Measurements from ENCODE around the gene PRSS36. TPM values are rescaled to one million over a fixed set of nuclear protein-coding genes. Genes with fewer than 3 reads are reported as not detected.
"Not testable (repeated sequence)": the region's sequence is repeated elsewhere in the genome, so short reads cannot be mapped to it uniquely, and the experiment has no call there.

PRSS36 gene
- total RNA-seq: 0.56 and 0.60 TPM in 2 replicates

GRCh38 chr16:31149894-31150890, at the start of gene PRSS36:
TSS of gene PRSS36 (minus strand) at chr16:31150066. CDS start at chr16:31150035, 31 bp downstream.
- Mint-ChIP-seq H3K4me1 (no peaks in the 10 kb centered on the region), H3K36me3 (ENCODE audit: low read depth) (no peaks in the 10 kb centered on the region), H3K4me3 (no peak within 1 kb of the TSS), H3K27ac (no peak within 1 kb of the TSS), H3K27me3 (peaks cover 12% of the 10 kb centered on the region), H3K9me3 (no peaks in the 10 kb centered on the region)
- no peak for ATAC-seq (ENCODE audit: low read depth)
- ChIA-PET CTCF (no interaction called here), POLR2A (interaction anchor here (0.6 to 0.9 kb wide), 2 partner anchors 17 to 33 kb away, joined by 3 read pairs; partner anchors contain the start of gene KAT8)
- intact Hi-C loops (cut with micrococcal nuclease): no loop called here
- no peak for DNase-seq
- TF ChIP-seq CTCF (IDR thresholded peaks at IDR 0.05): no peak

GRCh38 chr16:31199430-31200041, 49.7 kb upstream of the PRSS36 start:
- Mint-ChIP-seq H3K9me3 (no peaks in the 10 kb centered on the region), H3K27ac (peak overlapping the region; percentile 13), H3K27me3 (no peaks in the 10 kb centered on the region), H3K4me3 (peak overlapping the region; percentile 36), H3K4me1 (peaks cover 54% of the 10 kb centered on the region), H3K36me3 (ENCODE audit: low read depth) (peaks cover 53% of the 10 kb centered on the region)
- intact Hi-C loops (cut with micrococcal nuclease): loop anchor here (2.0 to 5.0 kb wide), 3 partner anchors 43 to 243 kb away; partner anchors contain the start of genes ITGAM and ZNF843
- DNase-seq (no peak), ATAC-seq (ENCODE audit: low read depth) (no peak)
- CTCF ChIA-PET: no interaction called here
- POLR2A ChIA-PET: interaction anchor here (1.1 to 7.0 kb wide), 3 partner anchors 21 to 259 kb away, joined by 4 to 146 read pairs (median 19); partner anchors contain the start of genes ARMC5 and FUS
- no peak for TF ChIP-seq CTCF (IDR thresholded peaks at IDR 0.05)

GRCh38 chr16:31198207-31198882, 48.5 kb upstream of the PRSS36 start:
- POLR2A ChIA-PET: interaction anchor here (0.6 to 7.0 kb wide), 6 partner anchors 13 to 441 kb away, joined by 3 to 146 read pairs (median 4); partner anchors contain the start of gene FUS
- no peak overlapping the region for H3K4me3 Mint-ChIP-seq

GRCh38 chr16:31196324-31197088, 46.6 kb upstream of the PRSS36 start:
- peaks cover 79% of the 10 kb centered on the region for H3K36me3 Mint-ChIP-seq (ENCODE audit: low read depth)
- CTCF ChIA-PET: no interaction called here
- peaks cover 47% of the 10 kb centered on the region for H3K4me1 Mint-ChIP-seq
- H3K9me3 Mint-ChIP-seq: no peaks in the 10 kb centered on the region
- intact Hi-C loops (cut with micrococcal nuclease): no loop called here
- DNase-seq (no peak), ATAC-seq (ENCODE audit: low read depth) (no peak)
- no peak for TF ChIP-seq CTCF (IDR thresholded peaks at IDR 0.05)
- POLR2A ChIA-PET: interaction anchor here (0.5 to 1.2 kb wide), 4 partner anchors 16 to 58 kb away, joined by 3 to 6 read pairs (median 4); partner anchors contain the start of gene FUS
- no peak overlapping the region for H3K27ac Mint-ChIP-seq
- no peaks in the 10 kb centered on the region for H3K27me3 Mint-ChIP-seq
- no peak overlapping the region for H3K4me3 Mint-ChIP-seq

More at GRCh38 chr16:31198207-31198882, 48.5 kb upstream of the PRSS36 start:
- H3K27ac Mint-ChIP-seq: peak overlapping the region; percentile 13
- no peaks in the 10 kb centered on the region for H3K27me3 Mint-ChIP-seq
- CTCF ChIA-PET: no interaction called here
- H3K4me1 Mint-ChIP-seq: peaks cover 47% of the 10 kb centered on the region
- intact Hi-C loops (cut with micrococcal nuclease): no loop called here
- ATAC-seq (ENCODE audit: low read depth) (no peak), DNase-seq (no peak)
- no peaks in the 10 kb centered on the region for H3K9me3 Mint-ChIP-seq
- no peak for TF ChIP-seq CTCF (IDR thresholded peaks at IDR 0.05)
- H3K36me3 Mint-ChIP-seq (ENCODE audit: low read depth): peaks cover 63% of the 10 kb centered on the region

- H3K27ac Mint-ChIP-seq; H3K4me3 Mint-ChIP-seq; intact Hi-C loops (cut with micrococcal nuclease); H3K27me3 Mint-ChIP-seq; H3K9me3 Mint-ChIP-seq; ATAC-seq (ENCODE audit: low read depth); CTCF ChIA-PET; DNase-seq: not testable (repeated sequence)
- H3K4me1 Mint-ChIP-seq: peaks cover 47% of the 10 kb centered on the region
- POLR2A ChIA-PET: interaction anchor here (1.2 kb wide), 1 partner anchor 15 kb away, joined by 5 read pairs; the partner anchor contains the start of gene FUS
- peaks cover 83% of the 10 kb centered on the region for H3K36me3 Mint-ChIP-seq (ENCODE audit: low read depth)
These were observed 46.0 kb upstream of the PRSS36 start for GRCh38 chr16:31195861-31196260.

Measured in activated B cell treated with CpG ODN at 0.5 μM for 24 hours (primary cell).